Anterior cingulate cortex (tissue), 58 donors: ENCODE data around the gene GALNT11.

Experiments used
- DNase-seq, 58 donors: peaks; one replicate each; lab custom pipeline; 2025; lab: John Stamatoyannopoulos, UW

The GALNT11 gene

GRCh38 chr7:152140067-152140466 lies 114.6 kb downstream of the GALNT11 start:
- DNase-seq = no peak

GRCh38 chr7:152140560-152140959 lies 115.1 kb downstream of the GALNT11 start:
- DNase-seq = no peak

DNA sequence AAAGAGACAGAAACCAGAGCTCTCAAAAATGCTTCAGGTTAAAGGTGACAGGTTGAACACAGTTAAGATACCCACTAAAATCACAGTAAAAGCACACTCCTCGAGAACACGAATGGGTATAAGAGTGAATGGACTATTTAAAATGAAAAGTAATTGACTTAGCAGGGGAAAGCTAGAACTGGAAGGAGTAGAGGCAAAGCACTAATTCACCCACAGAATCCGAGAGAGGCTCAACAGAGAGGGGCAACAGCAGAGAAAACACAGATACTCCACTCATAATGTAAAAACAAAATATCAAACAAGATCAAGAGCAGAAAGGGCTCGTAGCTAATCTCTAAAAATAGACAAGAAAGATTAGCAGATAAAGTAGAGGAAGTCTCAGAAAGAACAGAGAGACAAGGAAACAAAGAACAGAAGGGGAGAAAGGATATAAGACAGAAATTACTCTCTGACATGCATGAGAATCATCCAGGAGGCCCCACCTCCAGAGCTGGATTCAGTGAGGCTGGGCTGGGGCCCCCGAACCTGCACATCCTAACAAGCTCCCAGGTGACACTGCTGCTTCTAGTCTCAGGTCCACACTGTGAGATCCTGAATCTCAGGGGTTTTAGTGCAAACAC lies 117.6 kb downstream of the GALNT11 start:
- no peak for DNase-seq

GRCh38 chr7:152144557-152145245 lies 119.2 kb downstream of the GALNT11 start:
- no peak for DNase-seq

- peak in 3 of 58 donors; percentile 22 to 37 (median 29) for DNase-seq
These were observed 120.5 kb downstream of the GALNT11 start for GRCh38 chr7:152145853-152146466.

DNA sequence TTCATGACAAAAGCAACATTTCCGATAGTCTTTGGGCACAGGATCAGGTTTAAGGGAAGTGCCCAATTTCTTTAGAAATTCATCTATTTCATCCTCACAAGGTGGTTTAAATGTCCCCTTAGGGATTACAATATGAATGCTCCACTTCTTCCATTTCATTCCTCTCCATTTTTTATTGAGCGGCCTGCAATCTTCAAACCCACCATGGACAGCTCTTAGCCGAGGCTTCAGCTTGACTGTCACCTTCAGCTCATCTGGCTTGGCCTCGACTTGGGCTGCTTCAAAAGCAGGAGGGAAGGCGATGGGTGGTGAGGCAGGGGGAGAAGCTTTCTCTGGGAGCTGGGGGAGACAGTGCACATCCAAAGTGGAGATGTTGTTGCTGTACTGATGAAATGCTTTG lies 123.2 kb downstream of the GALNT11 start:
- DNase-seq = no peak

DNA sequence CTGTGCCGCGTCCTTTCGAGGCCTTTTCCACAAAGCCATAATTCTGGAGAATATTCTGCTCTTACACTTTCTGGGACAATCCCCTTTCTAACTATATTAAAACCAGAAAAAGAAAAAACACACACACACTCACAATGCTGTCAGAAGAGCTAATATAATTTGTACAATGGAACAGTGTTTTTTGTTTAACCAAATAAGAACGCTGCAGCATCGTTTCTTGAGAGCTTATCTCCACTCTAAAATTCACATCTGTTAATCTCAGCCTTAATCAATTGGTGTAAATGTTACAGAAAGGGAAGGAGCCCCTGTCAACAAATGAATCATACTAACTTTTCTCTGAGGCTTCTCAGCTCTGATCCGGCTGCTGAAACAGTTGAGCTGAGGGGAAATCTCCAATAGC lies 123.9 kb downstream of the GALNT11 start:
- no peak for DNase-seq

GRCh38 chr7:152152267-152152666 lies 126.8 kb downstream of the GALNT11 start:
- DNase-seq = no peak

DNA sequence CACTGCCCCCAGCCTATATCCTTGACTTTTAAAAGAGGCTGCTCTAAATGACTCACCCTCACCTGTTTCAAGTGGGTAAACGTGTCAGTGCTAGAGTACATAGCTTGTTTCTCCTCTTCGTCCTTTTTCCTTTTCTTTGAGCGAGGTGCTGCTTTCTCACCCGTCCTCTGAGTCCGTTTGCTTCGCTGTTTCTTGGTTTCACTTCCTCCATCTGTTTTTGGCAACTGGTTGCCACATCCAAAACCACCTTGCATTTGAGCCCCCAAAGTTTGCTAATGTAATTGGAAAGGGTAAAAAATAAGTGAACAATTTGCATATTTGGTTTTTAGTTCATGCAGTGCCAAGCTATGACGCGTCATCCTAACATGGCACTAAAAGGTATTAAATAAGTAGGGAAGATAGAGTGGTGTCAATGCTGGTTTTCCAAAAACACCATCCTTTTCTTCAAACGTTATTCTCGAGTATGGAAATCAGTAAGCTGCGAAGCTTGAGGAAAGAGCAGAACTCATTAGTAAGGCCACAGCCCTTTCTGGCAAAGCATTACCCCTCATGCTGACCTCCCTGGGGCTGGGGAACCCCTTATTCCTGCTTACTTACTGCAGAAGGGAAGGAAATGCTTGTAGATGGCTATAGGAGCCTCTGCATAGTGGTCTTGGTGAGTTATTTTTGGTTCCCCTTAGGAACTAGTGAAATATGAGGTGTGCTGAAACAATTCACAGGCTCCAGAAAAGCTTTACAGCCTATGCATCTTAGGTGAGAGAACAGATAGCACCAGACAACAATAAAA lies 133.5 kb downstream of the GALNT11 start:
- no peak for DNase-seq

GRCh38 chr7:152161171-152161570 lies 135.7 kb downstream of the GALNT11 start:
- no peak for DNase-seq

GRCh38 chr7:152162287-152162686 lies 136.8 kb downstream of the GALNT11 start:
- DNase-seq = no peak
